Duodenal mucosa (tissue), 2 donors: Measurements from ENCODE around the gene ADPRHL1.

Source experiments
- H3K27ac ChIP-seq: one replicate; pipeline ENCODE4 v1.7.0; 2013; ENCODE audit warnings: low read depth, low read length
- H3K27me3 ChIP-seq, 2 donors: one replicate each; pipeline ENCODE4 v1.7.0; 2013; ENCODE audit warnings: low read length in 2 of 2, control low read depth in 1 of 2; ENCODE audit not compliant: insufficient read depth in 2 of 2, control insufficient read depth in 1 of 2
- H3K36me3 ChIP-seq, 2 donors: one replicate each; pipeline ENCODE4 v1.7.0; 2013; ENCODE audit warnings: low read length in 2 of 2, control low read depth in 1 of 2; ENCODE audit not compliant: insufficient read depth in 2 of 2, control insufficient read depth in 1 of 2
- H3K4me1 ChIP-seq, 2 donors: one replicate each; pipeline ENCODE4 v1.7.0; 2013; ENCODE audit warnings: low read length in 2 of 2, control low read depth in 1 of 2; ENCODE audit not compliant: insufficient read depth in 2 of 2, control insufficient read depth in 1 of 2
- H3K4me3 ChIP-seq, 2 donors: one replicate each; pipeline ENCODE4 v1.7.0; 2013; ENCODE audit warnings: low read length in 2 of 2, low read depth in 1 of 2
- H3K9ac ChIP-seq, 2 donors: one replicate each; pipeline ENCODE4 v1.7.0; 2013; ENCODE audit warnings: low read length in 2 of 2, low read depth in 1 of 2
- H3K9me3 ChIP-seq, 2 donors: one replicate each; pipeline ENCODE4 v1.7.0; 2013; ENCODE audit warnings: low read length in 2 of 2, control low read depth in 1 of 2; ENCODE audit not compliant: control insufficient read depth in 1 of 2

Gene ADPRHL1

GRCh38 chr13:113491418-113491883 lies 38.2 kb upstream of the ADPRHL1 start:
- Histone ChIP-seq H3K4me3 (peak overlapping the region; percentile 70 to 82), H3K36me3 (peaks cover 0 to 17% of the 10 kb centered on the region in 2 donors), H3K9me3 (no peaks in the 10 kb centered on the region), H3K27ac (peak overlapping the region; percentile 65), H3K9ac (peak overlapping the region; percentile 69 to 80), H3K27me3 (no peaks in the 10 kb centered on the region), H3K4me1 (peaks cover 32 to 36% of the 10 kb centered on the region in 2 donors)

GRCh38 chr13:113490496-113491417 lies 37.5 kb upstream of the ADPRHL1 start, which contains the start of gene DCUN1D2:
Gene DCUN1D2 (minus strand): TSS chr13:113490711. CDS start chr13:113490669, 42 bp downstream.
- Histone ChIP-seq H3K4me1 (peaks cover 32 to 36% of the 10 kb centered on the region in 2 donors), H3K36me3 (peaks cover 0 to 14% of the 10 kb centered on the region in 2 donors), H3K27me3 (no peaks in the 10 kb centered on the region), H3K27ac (peak within 1 kb of the TSS; percentile 65), H3K9me3 (no peaks in the 10 kb centered on the region), H3K4me3 (peak within 1 kb of the TSS; percentile 71 to 82), H3K9ac (peak within 1 kb of the TSS; percentile 77 to 80)

GRCh38 chr13:113489549-113490495 lies 36.5 kb upstream of the ADPRHL1 start:
- Histone ChIP-seq H3K9me3 (no peaks in the 10 kb centered on the region), H3K36me3 (peaks cover 0 to 6% of the 10 kb centered on the region in 2 donors), H3K9ac (peak overlapping the region; percentile 51 to 77), H3K4me1 (peaks cover 32 to 36% of the 10 kb centered on the region in 2 donors), H3K4me3 (peak overlapping the region; percentile 71 to 82), H3K27me3 (no peaks in the 10 kb centered on the region), H3K27ac (peak overlapping the region; percentile 52)

GRCh38 chr13:113489171-113489548 lies 35.9 kb upstream of the ADPRHL1 start:
- Histone ChIP-seq H3K27me3 (no peaks in the 10 kb centered on the region), H3K4me1 (peaks cover 33 to 35% of the 10 kb centered on the region in 2 donors), H3K4me3 (peak overlapping the region; percentile 71 to 82), H3K9me3 (no peaks in the 10 kb centered on the region), H3K9ac (peak overlapping the region in 1 of 2 donors; percentile 51), H3K27ac (no peak overlapping the region), H3K36me3 (peaks cover 0 to 6% of the 10 kb centered on the region in 2 donors)

- Histone ChIP-seq H3K4me3 (no peak overlapping the region), H3K36me3 (peaks cover 2 to 13% of the 10 kb centered on the region in 2 donors), H3K27ac (no peak overlapping the region), H3K9ac (no peak overlapping the region), H3K9me3 (no peaks in the 10 kb centered on the region), H3K4me1 (peaks cover 27 to 29% of the 10 kb centered on the region in 2 donors), H3K27me3 (no peaks in the 10 kb centered on the region)
These were observed 35.0 kb upstream of the ADPRHL1 start for GRCh38 chr13:113488283-113488682.

GRCh38 chr13:113486698-113487097 lies 33.4 kb upstream of the ADPRHL1 start:
- no peak overlapping the region for H3K9ac ChIP-seq
- no peaks in the 10 kb centered on the region for H3K27me3 ChIP-seq
- peaks cover 5 to 14% of the 10 kb centered on the region in 2 donors for H3K36me3 ChIP-seq
- no peak overlapping the region for H3K27ac ChIP-seq
- no peaks in the 10 kb centered on the region for H3K9me3 ChIP-seq
- H3K4me3 ChIP-seq: no peak overlapping the region
- peaks cover 15 to 17% of the 10 kb centered on the region in 2 donors for H3K4me1 ChIP-seq

GRCh38 chr13:113485545-113485944 lies 32.3 kb upstream of the ADPRHL1 start:
- no peak overlapping the region for H3K9ac ChIP-seq

GRCh38 chr13:113483504-113484293 lies 30.4 kb upstream of the ADPRHL1 start:
- Histone ChIP-seq H3K9me3 (no peaks in the 10 kb centered on the region), H3K4me3 (no peak overlapping the region), H3K4me1 (peaks cover 0 to 10% of the 10 kb centered on the region in 2 donors), H3K36me3 (peaks cover 13 to 26% of the 10 kb centered on the region in 2 donors), H3K9ac (no peak overlapping the region), H3K27me3 (no peaks in the 10 kb centered on the region), H3K27ac (no peak overlapping the region)

More at GRCh38 chr13:113485545-113485944, 32.3 kb upstream of the ADPRHL1 start:
- H3K4me1 ChIP-seq: peaks cover 11 to 16% of the 10 kb centered on the region in 2 donors
- peaks cover 5 to 14% of the 10 kb centered on the region in 2 donors for H3K36me3 ChIP-seq
- H3K27me3 ChIP-seq: no peaks in the 10 kb centered on the region
- no peak overlapping the region for H3K4me3 ChIP-seq
- no peaks in the 10 kb centered on the region for H3K9me3 ChIP-seq
- no peak overlapping the region for H3K27ac ChIP-seq

GRCh38 chr13:113483081-113483480 lies 29.8 kb upstream of the ADPRHL1 start:
- H3K27me3 ChIP-seq: no peaks in the 10 kb centered on the region
- H3K9me3 ChIP-seq: no peaks in the 10 kb centered on the region
- H3K4me3 ChIP-seq: no peak overlapping the region
- no peak overlapping the region for H3K27ac ChIP-seq
- H3K36me3 ChIP-seq: peaks cover 13 to 30% of the 10 kb centered on the region in 2 donors
- peaks cover 0 to 10% of the 10 kb centered on the region in 2 donors for H3K4me1 ChIP-seq
- H3K9ac ChIP-seq: no peak overlapping the region
